ENCODE results near the gene TAPBPL.

The TAPBPL gene

DNA sequence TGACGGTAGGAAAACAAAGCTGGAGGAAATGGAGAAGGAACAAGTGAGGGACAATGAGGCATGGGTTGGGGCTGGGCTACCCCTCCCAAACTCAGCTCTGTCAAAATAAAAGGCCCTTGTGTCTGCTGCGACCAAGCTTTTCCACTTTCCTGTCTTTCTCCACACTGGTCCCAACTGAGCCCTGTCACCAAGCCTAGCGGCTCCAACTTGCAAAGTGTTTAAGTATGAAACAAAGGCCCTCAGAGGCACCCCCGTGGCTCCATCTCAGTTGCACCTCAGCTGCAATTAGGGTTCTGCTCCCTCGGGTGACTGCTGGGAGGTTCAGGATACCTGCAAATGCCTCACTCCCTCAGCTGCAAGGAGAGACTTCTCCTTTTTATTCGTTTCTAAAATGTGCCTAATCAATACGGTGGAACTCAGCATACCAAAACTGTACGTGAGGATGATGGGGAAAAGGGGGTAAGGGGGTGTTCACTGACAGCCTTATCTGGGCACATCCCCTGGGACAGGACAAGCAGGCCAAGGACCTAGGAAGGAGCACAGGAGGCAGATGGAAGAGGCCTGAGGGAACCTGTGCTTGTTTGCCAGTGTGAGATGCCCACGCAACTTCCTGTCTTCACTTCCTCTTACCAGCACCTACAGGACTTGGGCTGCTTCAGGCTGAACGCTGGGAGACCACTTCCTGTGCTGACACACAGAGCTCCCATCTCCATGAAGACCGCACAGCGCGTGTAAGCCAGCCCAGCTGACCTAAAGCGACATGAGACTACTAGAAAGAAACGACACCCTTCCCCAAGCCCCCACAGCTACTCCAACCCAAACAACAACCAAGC is 9.8 kb downstream of the TAPBPL start:
- TF ChIP-seq, protein P1, sequence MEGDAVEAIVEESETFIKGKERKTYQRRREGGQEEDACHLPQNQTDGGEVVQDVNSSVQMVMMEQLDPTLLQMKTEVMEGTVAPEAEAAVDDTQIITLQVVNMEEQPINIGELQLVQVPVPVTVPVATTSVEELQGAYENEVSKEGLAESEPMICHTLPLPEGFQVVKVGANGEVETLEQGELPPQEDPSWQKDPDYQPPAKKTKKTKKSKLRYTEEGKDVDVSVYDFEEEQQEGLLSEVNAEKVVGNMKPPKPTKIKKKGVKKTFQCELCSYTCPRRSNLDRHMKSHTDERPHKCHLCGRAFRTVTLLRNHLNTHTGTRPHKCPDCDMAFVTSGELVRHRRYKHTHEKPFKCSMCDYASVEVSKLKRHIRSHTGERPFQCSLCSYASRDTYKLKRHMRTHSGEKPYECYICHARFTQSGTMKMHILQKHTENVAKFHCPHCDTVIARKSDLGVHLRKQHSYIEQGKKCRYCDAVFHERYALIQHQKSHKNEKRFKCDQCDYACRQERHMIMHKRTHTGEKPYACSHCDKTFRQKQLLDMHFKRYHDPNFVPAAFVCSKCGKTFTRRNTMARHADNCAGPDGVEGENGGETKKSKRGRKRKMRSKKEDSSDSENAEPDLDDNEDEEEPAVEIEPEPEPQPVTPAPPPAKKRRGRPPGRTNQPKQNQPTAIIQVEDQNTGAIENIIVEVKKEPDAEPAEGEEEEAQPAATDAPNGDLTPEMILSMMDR (IDR thresholded peaks at IDR 0.05), result no peak

DNA sequence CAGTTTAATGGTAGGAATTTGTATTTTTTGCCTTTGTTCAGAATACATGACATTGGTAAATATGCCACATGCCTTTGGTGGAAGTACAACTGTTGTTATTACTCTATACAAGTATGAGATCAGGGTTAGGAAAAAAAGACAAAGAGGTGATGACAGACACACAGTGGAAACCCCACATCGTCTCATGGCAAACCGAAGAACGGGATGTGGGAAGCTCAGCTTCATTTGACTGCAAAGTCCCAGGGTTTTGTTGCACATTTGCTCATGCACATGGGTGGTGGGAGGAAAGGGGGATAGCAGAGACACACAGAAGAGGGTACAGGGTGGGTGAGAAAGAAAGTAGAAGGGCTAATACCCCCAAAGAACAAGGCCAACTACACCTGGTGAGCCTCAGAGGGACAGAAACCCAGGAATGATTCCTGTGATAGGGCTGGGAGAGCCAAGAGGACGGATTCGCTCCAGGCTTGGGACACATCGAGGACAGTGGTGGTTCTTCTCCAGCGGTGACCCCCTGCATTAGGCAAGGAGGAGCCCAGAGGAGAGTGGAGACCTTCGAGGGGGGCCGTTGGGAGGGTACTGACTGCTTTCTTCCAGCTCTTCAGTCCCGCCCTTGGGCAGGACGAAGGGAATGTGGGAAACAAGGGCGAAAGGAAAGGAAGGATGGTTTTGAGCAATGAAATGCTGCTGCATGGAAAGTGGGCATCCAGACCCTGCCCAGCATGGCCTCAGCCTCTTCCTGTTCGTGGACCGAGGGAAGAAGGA is 10.6 kb downstream of the TAPBPL start:
- TF ChIP-seq, protein P1 (IDR thresholded peaks at IDR 0.05), result no peak

DNA sequence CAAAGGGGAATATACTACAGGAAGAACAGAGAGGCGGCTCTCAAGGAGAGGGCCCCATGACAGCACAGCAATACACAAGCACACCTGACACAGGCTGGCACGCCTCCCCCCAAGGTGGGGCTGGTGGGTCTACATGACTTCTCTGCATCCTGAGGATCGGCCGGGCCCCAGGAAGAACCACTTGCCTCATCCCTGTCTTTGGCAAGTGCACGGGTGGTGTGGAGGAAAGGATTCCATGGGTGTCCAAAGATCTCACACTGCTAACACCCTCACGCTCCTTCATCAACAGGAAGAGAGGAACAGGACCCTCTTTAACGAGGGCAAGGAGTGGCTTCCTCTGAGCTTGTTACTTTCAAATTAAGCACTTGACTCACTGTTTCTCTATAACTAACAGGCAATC is 11.4 kb downstream of the TAPBPL start:
- TF ChIP-seq, protein P1 (IDR thresholded peaks at IDR 0.05), result no peak

DNA sequence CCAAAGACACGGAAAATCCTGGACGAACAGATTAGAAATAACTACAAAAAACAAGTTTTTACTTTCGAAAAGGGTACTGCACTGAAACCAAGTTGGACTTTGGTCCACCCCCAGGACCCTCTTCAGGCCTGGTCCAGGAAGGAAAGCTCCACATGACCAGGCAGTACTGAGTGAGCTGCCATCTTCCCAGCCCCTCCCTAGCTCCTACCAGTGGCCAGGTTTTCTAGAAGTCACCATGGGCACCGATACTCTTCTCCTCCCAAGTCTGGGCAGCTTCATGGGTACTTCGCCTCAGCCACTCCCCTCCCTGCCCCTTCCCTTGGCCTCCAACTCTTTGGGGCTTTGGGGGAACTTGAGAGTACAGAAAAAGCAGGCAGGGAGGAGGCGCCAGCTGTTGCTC is 12.0 kb downstream of the TAPBPL start:
- TF ChIP-seq, protein P1 (IDR thresholded peaks at IDR 0.05), result no peak

DNA sequence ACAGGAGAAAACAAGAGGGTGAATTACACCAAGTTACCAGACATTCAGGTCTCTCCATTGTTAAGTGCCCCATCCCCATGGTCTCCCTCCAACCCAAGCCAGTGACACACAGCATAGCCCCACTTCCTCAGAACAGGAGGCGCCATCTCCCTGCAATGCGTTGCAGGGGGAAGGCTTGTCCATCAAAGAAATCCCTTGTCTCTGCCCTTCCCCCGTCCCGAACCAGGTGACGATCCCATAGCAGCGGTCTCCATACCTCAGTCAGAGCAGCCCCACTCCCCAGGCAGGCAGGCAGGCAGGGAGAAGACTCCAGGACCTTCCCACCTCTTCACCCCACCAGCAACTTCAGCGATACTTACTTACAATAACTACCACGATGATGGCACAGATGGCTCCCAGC is 12.7 kb downstream of the TAPBPL start:
- TF ChIP-seq, protein P1 (IDR thresholded peaks at IDR 0.05), result no peak

DNA sequence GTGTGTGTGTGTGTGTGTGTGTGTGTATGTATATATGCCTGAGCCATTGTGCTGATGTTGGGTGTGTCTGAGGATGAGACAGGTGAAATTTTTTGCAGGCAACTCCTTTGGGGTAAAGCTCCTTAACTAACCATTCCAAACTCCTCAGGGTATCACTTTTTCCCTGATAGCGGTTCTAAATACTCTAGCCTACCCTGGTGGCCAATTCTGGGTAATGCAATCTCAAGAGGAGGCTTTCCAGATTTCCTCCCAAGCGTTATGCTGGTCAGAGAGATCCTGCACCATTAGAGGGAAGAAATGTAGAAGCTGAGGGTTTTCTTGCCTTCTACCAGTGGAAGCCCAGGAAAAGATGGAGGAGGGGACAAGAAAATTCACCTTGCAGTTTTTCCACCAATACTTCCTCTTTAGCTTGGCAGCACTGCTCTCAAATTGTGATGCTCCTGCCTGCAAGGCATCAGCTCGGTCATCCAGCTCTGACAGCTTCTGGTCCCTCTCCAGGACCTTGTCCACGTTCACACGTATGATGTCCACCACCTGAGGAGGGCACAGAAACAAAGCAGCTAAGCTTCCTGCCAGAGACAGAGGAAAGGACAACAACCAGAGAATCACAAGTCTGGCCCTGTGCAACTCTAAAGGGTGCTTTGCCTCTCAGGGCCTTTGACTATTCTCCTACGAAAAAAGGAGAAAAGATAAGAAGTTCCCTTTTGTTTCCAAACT is 13.8 kb downstream of the TAPBPL start:
- TF ChIP-seq, protein P1 (IDR thresholded peaks at IDR 0.05), result peak; percentile 80

DNA sequence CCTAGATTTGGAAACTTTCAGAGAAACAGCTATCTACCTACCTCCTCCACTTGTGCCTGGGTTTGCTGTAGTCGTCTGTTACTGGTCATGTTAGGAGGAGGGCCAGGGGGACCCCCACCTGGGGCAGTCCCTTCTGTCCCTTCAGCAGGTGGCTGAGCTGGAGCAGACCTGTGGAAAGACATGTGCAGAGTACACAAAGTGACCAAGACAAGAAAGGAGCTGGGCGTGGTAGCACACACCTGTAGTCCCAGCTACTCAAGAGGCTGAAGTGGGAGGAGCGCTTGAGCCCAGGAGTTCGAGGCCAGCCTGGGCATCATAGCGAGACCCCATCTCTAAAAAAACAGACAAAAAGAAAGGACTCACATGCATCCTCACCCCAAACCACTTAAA is 14.3 kb downstream of the TAPBPL start:
- TF ChIP-seq, protein P1 (IDR thresholded peaks at IDR 0.05), result no peak
